ENCODE data around the gene RERE.
"Not testable (repeated sequence)": the region's sequence is repeated elsewhere in the genome, so short reads cannot be mapped to it uniquely, and the experiment has no call there.

RERE gene

GRCh38 chr1:8841395-8841794 lies 24.0 kb upstream of the RERE start:
- no peak for DNase-seq

- no peak for DNase-seq
Observed at GRCh38 chr1:8839990-8840389, 22.6 kb upstream of the RERE start.

GRCh38 chr1:8835941-8836643 lies 18.7 kb upstream of the RERE start:
- no peak for DNase-seq

- DNase-seq, result no peak
Observed at GRCh38 chr1:8831340-8831739, 13.9 kb upstream of the RERE start.

- DNase-seq, result not testable (repeated sequence)
Observed at GRCh38 chr1:8830732-8831131, 13.3 kb upstream of the RERE start.

- no peak for DNase-seq
Observed at GRCh38 chr1:8825985-8826481, 8.6 kb upstream of the RERE start.

GRCh38 chr1:8823295-8823664 lies 5.8 kb upstream of the RERE start:
- DNase-seq, result no peak

- no peak for DNase-seq
Observed at GRCh38 chr1:8822373-8823294, 5.2 kb upstream of the RERE start.

- no peak for DNase-seq
Observed at GRCh38 chr1:8821084-8821483, 3.6 kb upstream of the RERE start.

- not testable (repeated sequence) for DNase-seq
Observed at GRCh38 chr1:8818789-8819188, 1.3 kb upstream of the RERE start.

GRCh38 chr1:8818325-8818775 lies 910 bp upstream of the RERE start:
- no peak for DNase-seq

- peak; percentile 61 for DNase-seq
Observed at GRCh38 chr1:8816831-8817411, 519 bp downstream of the RERE start.

GRCh38 chr1:8816264-8816663 lies 1.2 kb downstream of the RERE start:
- DNase-seq, result no peak

- DNase-seq, result no peak
Observed at GRCh38 chr1:8815582-8816151, 1.8 kb downstream of the RERE start.

- no peak for DNase-seq
Observed at GRCh38 chr1:8814865-8815264, 2.6 kb downstream of the RERE start.

GRCh38 chr1:8813991-8814390 lies 3.4 kb downstream of the RERE start:
- no peak for DNase-seq

GRCh38 chr1:8813016-8813763 lies 4.2 kb downstream of the RERE start:
- DNase-seq, result no peak

- DNase-seq, result no peak
Observed at GRCh38 chr1:8812081-8812480, 5.4 kb downstream of the RERE start.

- DNase-seq, result no peak
Observed at GRCh38 chr1:8810987-8811386, 6.5 kb downstream of the RERE start.

GRCh38 chr1:8809342-8809736 lies 8.1 kb downstream of the RERE start:
- no peak for DNase-seq

- DNase-seq, result no peak
Observed at GRCh38 chr1:8807004-8807403, 10.4 kb downstream of the RERE start.

- no peak for DNase-seq
Observed at GRCh38 chr1:8800416-8800815, 17.0 kb downstream of the RERE start.
